Loucy (cell line): ENCODE data around the gene KIF2A.

Source experiments
- EZH2phosphoT487 ChIP-seq: fragments of 200-600 bp; IDR thresholded peaks from 2 replicates; pipeline ENCODE4 v1.6.1; 2018; ENCODE audit warnings: antibody characterized with exemption, mild to moderate bottlenecking, moderate library complexity, borderline replicate concordance
- TF ChIP-seq, protein P1 (sequence below): fragments of 200-600 bp; sonication (generic); conservative IDR thresholded peaks from 2 replicates; pipeline ENCODE4 v1.5.1; 2014; ENCODE audit warnings: mild to moderate bottlenecking, antibody characterized with exemption, low read length

DNA sequence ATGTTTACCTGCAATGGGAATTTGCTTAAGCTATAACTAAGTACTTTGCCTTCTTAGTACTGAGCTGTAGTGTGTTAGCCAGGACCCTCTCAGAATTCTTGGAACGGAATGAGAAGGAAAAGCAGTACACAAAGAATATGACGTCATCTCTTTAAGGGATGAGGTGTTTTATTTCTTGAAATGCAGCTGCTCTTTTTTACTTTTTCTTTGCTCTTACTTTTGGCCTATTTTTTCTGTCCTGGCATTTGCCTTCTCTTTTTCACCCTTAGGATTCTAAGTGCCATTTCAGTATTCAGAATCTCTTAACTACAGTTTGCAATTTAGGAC lies 10.1 kb downstream of the KIF2A start:
- TF ChIP-seq, protein P1, sequence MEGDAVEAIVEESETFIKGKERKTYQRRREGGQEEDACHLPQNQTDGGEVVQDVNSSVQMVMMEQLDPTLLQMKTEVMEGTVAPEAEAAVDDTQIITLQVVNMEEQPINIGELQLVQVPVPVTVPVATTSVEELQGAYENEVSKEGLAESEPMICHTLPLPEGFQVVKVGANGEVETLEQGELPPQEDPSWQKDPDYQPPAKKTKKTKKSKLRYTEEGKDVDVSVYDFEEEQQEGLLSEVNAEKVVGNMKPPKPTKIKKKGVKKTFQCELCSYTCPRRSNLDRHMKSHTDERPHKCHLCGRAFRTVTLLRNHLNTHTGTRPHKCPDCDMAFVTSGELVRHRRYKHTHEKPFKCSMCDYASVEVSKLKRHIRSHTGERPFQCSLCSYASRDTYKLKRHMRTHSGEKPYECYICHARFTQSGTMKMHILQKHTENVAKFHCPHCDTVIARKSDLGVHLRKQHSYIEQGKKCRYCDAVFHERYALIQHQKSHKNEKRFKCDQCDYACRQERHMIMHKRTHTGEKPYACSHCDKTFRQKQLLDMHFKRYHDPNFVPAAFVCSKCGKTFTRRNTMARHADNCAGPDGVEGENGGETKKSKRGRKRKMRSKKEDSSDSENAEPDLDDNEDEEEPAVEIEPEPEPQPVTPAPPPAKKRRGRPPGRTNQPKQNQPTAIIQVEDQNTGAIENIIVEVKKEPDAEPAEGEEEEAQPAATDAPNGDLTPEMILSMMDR, result no peak
- TF ChIP-seq EZH2phosphoT487, result no peak
